GM18868 (cell line): ENCODE measurements around the gene GNAT3.

Experiments used
- ATAC-seq: cut with Tn5 transposase; IDR thresholded peaks from one replicate; pipeline ENCODE4 v1.9.1; 2021; ENCODE audit warnings: mild to moderate bottlenecking, moderate library complexity; ENCODE audit not compliant: unreplicated experiment

GNAT3 gene

DNA sequence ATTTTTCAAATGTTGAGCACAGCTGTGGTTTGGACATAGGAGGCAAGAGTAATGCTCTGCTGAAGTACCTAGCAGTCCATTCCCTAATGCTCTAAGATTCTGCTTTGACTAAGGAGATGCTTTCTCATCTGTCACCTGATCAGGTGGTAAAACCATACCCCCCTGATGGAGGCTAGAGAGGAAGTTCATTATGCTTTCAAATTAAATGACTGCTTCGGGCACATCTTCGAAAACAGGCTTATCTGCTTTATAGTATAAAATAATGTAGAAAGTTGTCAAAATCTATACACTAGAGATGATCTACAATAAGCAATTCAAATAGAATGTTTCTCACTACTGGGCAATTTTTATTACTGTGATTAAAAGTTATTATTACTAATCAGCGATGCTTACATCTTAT lies at the start of gene GNAT3:
Gene GNAT3 (minus strand): TSS at position 101 of the 400 bp plus-strand sequence. CDS start 138 bp downstream, outside the sequence.
- ATAC-seq: no peak

DNA sequence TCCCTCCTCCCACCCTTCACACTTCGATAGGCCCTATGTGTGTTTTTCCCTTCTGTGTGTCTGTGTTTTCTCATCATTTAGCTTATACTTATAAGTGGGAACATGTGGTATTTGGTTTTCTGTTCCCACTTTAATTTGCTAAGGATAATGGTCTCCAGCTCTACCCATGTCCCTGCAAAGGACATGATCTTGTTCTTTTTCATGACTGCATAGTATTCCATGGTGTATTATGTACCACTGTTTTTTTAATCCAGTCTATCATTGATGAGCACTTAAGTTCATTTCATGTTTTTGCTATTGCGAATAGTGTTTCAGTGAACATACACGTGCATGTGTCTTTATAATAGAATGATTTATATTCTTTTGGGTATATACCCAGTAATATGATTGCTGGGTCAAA lies 46.3 kb upstream of the GNAT3 start:
- ATAC-seq: no peak

DNA sequence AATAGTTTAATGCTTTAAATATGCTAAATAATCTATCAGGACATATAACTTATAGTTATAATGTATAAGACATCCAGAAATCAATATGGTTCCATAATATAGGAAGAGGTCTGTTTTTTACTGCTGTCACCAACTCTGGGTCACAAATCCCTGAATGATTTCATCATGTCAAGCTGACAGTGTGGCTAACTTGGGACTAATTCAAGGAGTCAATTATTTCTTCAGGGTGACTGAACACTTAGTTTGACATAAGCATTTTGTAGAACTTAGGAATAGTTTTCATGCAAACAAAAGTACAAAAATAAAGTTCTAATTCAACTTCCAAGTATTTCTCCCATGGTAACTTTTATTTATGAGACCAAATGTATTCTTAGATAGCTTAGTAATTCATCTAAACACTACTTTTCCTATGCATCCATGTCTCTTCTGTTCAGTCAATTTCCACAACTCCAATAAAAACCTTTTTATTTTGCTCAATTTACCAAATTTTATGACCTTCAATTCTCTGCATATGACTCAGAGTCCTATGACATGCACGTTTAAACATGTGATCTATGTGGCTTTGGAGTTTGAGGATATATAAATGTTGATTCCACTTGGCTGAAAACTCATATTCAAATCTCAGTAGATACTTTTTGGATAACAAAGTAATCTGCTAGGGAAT lies 40.3 kb upstream of the GNAT3 start:
- ATAC-seq: no peak

DNA sequence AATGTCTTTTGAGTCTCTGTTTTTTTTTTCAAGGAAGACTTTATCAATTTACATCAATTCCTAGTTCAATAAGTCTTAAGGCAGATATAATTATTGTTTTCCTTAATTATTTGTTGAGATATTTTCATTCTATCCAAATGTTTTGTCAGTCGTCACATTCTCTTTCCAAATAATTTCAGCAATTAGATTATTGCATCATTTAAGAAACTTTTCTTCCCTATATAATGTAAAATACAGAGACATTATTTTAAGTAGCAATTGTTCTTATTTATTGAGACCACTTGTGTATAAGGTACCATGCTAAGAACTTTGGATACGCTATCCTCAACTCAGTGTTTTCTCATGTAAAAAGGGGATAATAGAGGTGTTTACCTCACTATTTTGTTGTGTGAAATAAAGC lies 38.1 kb upstream of the GNAT3 start:
- no peak for ATAC-seq

DNA sequence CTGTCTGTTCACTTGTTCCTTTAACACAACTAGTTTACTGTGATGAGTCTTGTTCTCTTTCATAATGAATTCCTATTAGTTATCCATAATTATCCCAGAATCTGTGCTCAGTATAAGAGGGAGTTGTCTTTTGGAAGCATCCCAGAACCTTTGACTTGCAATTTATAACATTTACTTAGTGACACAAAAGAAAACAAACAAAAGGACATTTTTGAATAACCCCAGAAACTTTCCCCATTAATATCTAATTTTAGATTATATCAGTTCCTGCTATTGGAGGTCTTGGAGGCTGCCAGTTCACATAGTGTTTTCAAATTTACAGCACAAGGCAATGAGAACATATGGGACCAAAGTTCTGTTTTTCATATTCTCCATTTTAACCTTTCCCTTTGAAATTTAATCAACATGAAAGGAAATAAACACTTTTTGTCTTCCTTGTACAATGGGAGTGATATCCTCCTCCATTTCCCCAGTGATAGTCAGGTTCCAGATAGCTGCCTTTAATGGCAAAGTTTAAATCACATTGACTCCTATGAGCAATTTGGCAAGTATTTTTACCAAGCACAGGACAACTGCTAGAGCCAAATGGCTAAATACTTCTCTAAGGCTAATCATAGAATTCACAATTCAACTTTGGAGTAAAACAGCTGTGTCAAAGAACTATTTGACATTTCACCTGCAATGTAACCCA lies 37.1 kb upstream of the GNAT3 start:
- ATAC-seq: no peak

DNA sequence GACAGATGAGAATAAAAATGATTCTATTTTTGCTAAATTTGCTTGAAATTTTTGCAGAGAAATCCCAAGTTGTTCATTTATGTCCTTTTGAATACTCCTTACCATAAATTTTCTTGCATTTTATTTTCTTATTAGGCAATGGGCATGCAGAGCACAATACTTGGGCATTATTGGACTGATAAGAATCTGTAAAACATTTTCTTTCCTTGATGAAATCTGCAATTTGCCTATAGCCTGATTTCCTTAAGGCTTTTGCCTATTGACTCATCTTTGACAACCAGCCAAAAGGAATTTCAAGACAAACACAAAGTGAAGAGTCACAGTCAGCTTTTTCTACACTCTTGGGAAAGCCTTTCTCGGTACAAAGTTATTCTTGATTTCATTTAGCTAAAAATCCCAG lies 30.5 kb upstream of the GNAT3 start:
- no peak for ATAC-seq

DNA sequence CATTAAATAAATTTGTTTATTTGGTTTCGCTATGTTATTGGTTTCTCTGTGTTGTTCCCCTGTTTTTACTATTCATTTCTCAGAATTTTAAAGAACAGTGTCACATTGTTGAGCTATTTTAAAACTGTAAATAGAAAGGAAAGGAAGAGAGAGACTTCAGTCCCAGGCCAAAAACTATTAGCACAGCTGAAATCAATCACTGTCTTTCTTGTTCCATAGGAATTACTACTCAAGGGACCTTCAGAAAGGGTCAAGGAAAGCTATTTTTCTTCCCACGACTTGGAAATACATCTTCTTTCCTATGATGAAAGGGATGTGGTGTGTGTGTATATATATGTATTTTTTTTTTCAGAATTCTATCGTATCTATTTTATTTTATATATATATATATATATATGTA lies 29.0 kb upstream of the GNAT3 start:
- ATAC-seq: no peak

DNA sequence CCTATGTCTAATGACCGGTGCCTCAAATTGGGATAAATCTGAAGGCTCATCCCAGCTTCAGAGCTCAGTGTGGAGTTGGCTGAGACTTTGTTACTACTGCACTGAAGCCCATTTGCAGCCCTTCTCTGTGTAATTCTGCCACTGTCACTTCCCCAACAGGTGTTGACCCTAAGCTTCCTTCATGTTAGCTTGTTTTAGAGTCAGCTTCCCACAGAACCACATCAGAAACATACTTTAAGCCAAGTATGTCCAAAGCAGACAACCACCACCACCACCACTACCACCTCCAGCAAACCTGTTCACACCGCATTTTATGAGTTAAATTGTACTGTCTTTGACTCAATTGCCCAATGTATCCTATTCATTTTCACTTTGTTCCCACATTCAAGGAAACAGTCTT lies 25.2 kb upstream of the GNAT3 start:
- no peak for ATAC-seq

DNA sequence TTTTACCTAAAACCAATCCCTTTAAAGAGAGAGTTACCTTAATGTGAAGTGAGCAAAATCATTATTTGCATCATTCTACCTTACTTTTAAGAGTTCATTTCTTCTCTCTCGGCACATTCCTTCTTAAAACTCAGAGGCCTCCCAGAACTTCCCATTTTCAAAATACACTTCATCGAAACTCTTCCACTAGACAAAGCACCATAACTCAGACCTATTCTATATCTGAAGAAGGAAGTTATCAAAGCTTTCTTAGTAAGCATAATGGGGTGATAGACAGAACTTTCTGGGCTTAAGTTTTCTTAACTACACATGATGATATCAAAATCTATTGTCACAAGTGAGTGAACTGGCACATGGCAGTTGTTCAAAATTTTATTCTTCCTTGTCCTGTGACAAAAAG lies 24.6 kb upstream of the GNAT3 start:
- no peak for ATAC-seq

DNA sequence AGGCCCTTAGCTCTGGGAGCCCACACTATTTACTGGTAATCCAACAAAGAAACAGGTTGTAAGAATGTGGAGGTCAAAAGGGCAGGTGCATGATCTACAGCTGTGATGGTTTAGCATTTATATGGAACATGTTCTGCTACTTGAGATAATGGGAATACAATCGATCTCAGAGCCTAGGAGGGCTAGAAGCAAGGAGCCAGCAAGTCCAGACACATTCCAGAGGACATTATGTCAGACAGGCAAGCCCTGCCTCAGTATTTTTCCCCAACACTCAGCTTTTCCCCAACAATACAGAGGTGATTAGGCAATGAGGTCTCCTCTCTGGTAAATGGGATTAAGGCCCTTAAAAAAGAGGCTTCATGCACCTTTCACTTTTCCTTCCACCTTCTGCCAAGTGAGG lies 21.4 kb upstream of the GNAT3 start:
- ATAC-seq: no peak

DNA sequence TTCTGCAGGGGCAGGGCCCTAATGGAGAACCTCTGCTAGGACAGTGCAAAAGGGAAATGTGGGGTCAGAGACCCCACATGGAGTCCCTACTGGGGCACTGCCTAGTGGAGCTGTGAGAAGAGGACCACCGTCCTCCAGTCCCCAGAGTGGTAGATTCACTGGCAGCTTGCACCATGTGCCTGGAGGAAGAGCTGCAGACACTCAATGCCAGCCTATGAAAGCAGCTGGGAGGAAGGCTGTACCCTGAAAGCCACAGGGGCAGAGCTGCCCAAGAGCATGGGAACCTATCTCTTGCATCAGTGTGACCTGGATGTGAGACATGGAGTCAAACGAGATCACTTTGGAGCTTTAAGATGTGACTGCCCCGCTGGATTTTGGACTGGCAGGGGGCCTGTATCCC lies 20.3 kb upstream of the GNAT3 start:
- no peak for ATAC-seq

DNA sequence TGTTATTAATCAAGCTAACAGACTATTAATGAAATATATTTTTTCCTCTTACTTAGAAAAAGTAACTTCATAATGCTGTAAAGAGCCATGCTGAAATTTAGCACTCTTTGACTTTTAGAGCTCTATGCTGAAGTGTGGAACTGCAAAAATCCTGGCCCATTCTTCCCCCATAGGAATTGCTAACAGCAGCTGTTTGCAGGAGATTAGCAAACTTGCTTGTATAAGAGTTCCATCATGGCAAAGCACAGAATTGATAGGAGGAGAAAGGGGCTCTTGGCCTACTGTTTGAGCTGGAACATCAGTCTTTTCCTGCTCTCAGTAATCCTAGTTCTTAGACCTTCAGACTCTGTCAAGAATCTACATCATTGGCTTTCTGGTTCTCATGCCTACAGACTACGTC lies 18.3 kb upstream of the GNAT3 start:
- ATAC-seq: no peak

DNA sequence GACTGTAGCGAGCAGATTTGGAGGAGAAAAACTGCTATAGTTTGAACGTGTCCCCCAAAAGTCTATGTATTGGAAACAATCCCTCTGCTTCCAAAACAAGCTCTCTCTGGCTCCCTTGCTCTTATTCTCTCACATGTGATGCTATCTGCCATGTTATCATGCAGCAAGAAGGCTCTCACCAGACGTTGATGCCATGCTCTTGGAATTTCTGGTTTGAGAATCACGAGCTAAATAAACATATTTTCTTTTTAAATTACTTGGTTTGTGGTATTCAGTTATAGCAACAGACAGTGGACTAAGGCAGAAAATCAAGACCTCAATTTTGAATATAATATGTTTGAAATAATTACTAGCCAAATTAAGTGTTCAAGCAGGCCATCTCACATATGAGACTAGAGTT lies 17.5 kb upstream of the GNAT3 start:
- no peak for ATAC-seq

DNA sequence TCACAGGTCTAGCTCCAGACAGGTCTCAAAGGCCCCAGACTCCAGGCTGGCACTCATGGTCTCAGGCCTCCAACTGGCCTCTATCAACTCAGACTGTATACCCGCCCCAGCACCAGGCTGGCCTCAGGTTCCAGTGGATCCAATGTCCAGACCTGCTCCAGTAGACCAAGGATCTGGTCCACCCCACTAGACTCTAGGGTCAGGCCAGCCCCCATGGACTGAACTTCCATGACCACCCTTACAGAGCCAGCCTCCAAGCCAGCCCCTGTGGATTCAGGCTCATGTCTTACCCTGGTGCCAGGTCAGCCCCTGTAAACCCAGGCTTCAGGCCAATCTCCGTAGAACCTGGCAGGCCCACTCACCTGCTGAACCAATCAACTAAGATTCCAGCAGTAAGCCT lies 16.8 kb upstream of the GNAT3 start:
- no peak for ATAC-seq

DNA sequence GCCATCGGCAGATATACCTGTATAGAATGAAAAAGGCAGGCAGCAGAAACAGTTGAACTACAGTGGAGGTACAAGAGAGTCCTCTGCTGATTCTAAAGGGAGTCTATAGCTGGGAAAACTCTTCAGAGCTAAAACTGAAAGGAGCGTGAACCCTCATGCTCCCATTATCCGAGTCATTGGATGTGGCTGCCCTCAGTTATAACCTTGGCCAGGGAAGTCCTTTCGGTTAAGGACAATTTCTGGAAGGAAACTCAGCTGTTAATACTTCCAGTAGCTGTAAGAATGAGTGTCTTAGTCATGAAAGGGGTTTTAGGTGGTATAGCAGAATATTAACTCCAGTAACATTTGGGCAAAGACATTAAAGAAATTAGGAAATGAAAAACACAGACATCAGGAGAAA lies 14.6 kb upstream of the GNAT3 start:
- no peak for ATAC-seq

DNA sequence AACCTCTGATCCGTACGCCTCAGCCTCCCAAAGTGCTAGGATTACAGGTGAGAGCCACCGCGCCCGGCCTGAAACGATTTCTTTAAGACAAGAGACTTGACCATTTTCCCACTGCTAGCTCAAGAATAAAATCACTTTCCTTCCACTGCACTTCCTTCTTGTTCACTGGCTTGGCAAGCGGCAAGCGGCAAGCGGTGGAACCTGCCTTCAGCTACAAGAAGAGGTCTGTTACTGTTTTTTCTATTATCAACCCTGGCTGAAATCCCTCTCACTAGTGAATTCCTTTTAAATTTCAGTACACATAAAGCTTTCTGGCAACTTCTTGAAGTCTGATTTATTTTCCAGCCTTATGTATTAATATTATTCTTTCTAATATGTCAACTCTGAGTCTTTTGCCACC lies 12.8 kb upstream of the GNAT3 start:
- no peak for ATAC-seq

DNA sequence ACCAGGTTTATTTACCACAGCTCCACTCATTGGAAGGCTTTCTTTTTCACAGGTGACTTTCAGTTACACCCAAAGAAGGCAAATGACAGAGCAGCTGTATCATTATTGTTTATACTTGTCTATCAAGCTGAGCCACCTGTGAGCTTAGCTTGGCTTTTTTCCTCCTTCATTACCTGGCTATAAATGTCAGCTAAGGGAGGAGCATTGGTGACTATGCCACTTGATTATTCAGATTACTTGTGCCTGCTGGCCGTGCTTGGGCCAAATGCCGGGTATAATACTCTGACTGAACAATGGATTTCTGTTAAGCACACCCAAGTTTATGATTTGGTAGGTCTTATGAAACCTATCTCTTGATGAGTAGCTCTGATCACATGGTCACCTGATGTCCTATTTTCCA lies 9.9 kb upstream of the GNAT3 start:
- no peak for ATAC-seq

DNA sequence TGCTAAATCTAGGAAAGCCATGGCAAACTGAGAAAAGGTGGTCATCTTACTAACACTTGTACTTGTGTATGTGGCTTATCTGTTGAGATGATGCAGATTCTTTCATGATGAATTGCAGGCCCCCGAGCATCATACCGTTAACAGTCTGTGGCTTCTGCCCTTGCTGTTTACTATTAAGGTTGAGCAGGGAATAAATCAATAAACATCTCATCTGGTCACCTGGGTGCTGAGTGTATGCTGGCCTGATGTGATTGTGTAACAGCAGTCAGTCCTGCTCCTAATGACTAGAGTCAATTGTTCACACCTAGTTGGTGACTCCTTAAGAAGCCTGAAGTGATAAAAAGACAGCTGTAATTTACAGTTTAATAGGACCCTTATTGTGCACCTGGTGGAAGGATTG lies 8.3 kb upstream of the GNAT3 start:
- ATAC-seq: no peak

DNA sequence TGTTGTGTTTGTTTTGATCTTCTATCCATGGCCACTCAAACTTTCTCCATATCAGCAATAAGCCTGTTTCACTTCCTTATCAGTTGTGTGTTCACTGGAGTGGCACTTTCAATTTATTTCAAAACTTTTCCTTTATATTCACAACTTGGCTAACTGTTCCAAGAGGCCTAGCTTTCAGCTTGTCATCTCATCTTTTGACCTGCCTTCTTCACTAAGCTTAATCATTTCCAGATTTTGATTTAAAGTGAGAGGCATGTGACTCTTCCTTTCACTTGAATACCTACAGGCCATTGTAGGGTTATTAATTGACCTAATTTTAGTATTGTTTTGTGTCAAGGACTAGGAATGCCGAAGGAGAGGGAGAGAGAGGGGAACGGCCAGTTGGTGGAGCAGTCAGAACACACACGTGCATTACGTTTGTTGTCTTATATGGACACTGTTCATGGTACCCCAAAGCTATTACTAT lies 5.5 kb upstream of the GNAT3 start:
- no peak for ATAC-seq

DNA sequence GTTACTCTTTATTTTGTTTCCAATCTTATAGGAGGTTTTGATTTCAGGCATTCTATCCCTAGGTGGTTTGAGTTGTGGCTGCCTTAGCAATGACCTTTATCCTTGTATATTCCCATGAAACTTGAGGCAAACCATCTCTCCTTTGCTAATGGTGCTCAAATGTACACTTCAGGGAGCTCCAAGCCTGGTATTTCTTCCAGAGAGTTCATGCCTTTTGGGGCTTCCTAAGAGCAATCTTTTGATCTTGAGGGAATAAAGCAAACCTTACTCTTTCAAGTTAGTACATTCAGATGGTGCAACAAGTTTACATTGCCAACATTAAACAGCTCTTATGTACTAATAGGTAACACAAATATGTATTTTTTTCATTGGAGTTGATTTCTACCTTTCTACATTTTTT lies 3.4 kb upstream of the GNAT3 start:
- ATAC-seq: no peak

DNA sequence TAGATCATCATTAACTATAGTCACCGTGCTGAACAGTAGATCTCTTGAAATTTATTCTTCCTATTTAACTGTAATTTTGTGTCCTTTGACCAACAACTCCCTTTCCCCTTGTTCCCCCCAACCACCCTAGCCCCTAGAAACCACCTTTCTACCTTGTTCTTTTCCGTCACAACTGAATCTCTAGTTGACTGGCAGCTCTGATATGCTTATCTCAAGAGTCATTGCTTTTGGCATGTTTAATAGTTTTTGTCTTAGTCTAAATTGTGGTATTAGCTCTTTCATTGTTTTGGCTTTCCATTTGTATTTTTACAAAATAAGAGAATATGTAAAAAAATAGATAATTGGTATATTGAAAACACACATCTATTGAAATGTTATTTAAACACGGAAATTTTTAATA lies 1.8 kb downstream of the GNAT3 start:
- ATAC-seq: no peak

DNA sequence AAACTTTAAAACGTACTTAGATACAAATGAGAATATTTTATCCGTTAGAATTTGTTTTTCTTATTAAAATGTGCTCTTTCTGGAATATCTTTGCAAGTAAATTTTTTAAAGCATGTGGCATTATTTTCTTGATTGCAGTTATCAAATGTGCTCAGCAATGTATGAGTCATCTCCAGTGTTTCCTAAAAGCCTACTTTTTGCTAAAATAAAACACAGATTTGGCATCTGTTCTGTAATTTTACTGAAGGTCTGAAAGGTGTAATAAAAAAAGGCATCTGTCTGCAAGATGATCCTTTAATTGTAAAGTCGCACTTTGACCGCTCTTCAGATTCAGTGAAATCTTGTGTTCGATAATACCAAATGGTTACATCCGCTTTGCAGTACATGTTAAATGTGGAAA lies 3.4 kb downstream of the GNAT3 start:
- ATAC-seq: no peak
